Measurements from ENCODE around the gene SETD1B. TPM values are rescaled to one million over a fixed set of nuclear protein-coding genes. Genes with fewer than 3 reads are reported as not detected.

Gene SETD1B
- total RNA-seq, 1 donor from 2014 or later, result 28.4 TPM

DNA sequence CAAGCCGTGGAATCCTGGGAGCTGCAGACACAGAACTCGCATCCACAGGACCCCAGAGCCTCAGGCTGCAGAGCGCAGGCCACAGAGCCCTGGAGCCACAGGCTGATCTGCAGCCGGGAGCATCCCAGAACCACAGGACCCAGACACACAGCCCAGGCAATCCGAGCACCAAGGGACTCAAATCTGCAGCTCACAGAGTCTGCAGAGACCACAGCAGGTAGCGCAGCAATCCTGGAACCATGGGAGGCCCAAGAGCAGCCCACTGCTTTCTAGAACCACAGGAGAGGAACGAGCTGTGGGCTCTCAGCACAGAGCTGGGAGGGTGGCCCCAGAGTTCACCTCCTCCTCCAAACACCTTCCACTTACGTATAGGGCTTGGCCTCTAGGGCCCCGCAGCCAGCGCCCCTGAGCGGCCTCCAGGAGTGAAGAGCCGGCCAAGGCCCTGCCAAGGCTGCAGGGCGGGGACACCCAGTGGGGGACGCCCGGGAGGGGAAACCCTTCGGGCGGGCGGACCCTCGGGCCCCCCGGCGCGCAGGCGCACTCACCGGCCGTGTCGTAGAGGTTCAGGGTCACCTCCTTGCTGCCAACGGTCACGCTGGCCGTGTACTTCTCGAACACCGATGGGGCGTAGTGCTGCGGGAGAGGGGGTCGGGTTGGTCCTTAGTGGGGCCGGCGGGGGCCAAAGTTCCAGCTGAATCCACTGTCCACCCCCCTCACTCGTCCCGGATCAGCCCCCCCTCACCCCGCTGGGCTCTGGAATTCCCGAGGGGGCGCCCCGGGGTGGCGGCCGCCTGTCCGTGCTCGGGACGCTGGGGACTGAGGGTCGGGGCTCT lies 11.0 kb upstream of the SETD1B start:
- H3K9me3 Mint-ChIP-seq, result no peaks in the 10 kb centered on the region
- no peaks in the 10 kb centered on the region for H3K36me3 Mint-ChIP-seq
- peak overlapping the region; percentile 85 for H3K27ac Mint-ChIP-seq
- H3K4me3 Mint-ChIP-seq, result peak overlapping the region; percentile 81
- no peak for DNase-seq (ENCODE audit: extremely low spot score, unreplicated experiment)
- H3K4me1 Mint-ChIP-seq (ENCODE audit: unreplicated experiment), result peaks cover 36% of the 10 kb centered on the region
- H3K27me3 Mint-ChIP-seq, result peaks cover 3% of the 10 kb centered on the region
- TF ChIP-seq, protein P1, sequence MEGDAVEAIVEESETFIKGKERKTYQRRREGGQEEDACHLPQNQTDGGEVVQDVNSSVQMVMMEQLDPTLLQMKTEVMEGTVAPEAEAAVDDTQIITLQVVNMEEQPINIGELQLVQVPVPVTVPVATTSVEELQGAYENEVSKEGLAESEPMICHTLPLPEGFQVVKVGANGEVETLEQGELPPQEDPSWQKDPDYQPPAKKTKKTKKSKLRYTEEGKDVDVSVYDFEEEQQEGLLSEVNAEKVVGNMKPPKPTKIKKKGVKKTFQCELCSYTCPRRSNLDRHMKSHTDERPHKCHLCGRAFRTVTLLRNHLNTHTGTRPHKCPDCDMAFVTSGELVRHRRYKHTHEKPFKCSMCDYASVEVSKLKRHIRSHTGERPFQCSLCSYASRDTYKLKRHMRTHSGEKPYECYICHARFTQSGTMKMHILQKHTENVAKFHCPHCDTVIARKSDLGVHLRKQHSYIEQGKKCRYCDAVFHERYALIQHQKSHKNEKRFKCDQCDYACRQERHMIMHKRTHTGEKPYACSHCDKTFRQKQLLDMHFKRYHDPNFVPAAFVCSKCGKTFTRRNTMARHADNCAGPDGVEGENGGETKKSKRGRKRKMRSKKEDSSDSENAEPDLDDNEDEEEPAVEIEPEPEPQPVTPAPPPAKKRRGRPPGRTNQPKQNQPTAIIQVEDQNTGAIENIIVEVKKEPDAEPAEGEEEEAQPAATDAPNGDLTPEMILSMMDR (conservative IDR thresholded peaks at IDR 0.05), result no peak

DNA sequence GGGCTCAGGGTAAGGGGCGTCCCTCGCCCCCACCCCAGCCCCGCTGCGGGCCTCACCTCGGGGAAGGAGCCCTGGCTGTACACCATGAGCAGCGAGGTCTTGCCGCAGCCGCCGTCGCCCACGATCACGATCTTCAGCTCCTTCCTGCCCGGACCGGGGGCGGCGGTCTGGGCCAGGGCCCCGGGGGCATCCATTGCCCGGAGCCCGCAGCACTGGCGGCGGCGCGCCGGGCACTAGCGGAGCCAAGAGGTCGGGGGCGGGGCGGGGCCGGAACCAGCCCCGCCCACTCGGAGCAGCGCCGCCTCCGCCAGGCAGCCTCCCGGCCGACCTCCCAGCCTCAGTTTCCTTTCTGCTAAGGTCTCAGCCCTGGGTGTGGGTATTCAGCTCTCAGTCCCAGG lies 10.4 kb upstream of the SETD1B start, which contains the start of gene RHOF:
RHOF (minus strand) TSS at position 249 of the 398 bp plus-strand sequence; CDS start at position 194, 55 bp downstream.
- Mint-ChIP-seq H3K4me1 (ENCODE audit: unreplicated experiment) (peaks cover 40% of the 10 kb centered on the region), H3K36me3 (peaks cover 2% of the 10 kb centered on the region), H3K4me3 (peak within 1 kb of the TSS; percentile 88), H3K27me3 (peaks cover 3% of the 10 kb centered on the region), H3K9me3 (no peaks in the 10 kb centered on the region), H3K27ac (peak within 1 kb of the TSS; percentile 99)
- TF ChIP-seq, protein P1 (conservative IDR thresholded peaks at IDR 0.05), result no peak
- no peak for DNase-seq (ENCODE audit: extremely low spot score, unreplicated experiment)

DNA sequence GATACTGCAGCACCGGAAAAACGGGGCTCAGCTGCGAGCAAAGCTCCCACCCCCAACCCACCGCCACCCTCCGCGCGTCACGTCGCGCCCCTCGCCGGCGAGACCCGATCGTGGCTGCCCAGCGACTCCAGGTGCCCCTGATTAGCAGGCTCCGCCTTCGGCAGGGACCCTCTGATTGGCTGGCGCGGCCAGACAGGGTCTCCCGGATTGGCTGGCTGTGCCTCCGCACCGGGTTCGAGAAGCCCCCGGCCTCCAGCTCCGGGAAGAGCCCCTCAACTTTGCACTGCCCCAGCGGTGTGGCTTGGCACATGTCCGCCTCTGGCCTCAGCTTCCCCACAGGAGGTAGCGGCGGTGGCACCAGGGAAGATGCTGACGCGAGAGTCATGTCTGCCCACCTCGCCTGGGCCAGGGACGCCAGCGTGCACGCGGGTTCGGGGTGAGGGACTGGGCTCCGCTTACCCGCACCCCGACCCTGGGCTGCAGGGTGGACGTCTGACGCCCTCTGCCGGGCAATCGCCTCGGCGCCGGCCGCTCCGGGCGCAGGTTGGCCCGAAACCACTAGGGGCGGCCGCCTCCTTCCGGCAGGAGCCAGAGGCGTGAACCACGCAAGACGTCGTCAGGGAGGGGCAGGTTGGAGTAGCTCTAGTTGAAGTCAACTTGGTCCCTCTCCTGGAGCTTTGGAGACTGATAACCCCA lies 9.8 kb upstream of the SETD1B start:
- peak; percentile 96 for DNase-seq (ENCODE audit: extremely low spot score, unreplicated experiment)
- Mint-ChIP-seq H3K36me3 (peaks cover 5% of the 10 kb centered on the region), H3K27me3 (peaks cover 3% of the 10 kb centered on the region), H3K4me1 (ENCODE audit: unreplicated experiment) (peaks cover 46% of the 10 kb centered on the region), H3K27ac (peak overlapping the region; percentile 99), H3K4me3 (peak overlapping the region; percentile 88), H3K9me3 (no peaks in the 10 kb centered on the region)
- TF ChIP-seq, protein P1 (conservative IDR thresholded peaks at IDR 0.05), result peak; percentile 99

DNA sequence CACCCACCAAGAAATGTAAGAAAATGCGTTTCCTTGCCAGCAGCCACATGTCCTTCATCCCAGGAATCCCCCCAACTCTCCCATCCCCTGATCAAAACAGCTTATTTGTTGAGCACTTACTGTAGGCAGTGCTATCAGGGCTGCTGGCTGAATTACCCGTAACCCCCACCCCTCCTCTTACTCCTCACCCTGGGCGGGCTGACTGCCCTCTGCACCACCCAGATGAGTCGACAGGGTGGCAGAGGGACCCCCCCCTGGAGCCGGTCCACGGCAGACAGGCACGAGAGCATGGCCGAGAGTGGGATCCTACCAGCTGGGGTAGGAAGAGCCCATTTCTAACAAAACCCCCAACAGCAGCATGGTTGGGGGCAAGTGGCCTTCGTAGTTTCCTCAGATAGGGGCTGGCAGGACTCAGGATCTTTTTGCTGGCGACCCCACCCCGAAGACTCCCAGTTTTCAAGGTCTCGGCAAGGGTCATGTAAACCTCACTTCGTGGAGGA lies 9.2 kb upstream of the SETD1B start:
- TF ChIP-seq, protein P1 (conservative IDR thresholded peaks at IDR 0.05), result no peak
- Mint-ChIP-seq H3K4me3 (peak overlapping the region; percentile 88), H3K9me3 (no peaks in the 10 kb centered on the region), H3K27me3 (peaks cover 3% of the 10 kb centered on the region), H3K27ac (peak overlapping the region; percentile 99), H3K4me1 (ENCODE audit: unreplicated experiment) (peaks cover 50% of the 10 kb centered on the region), H3K36me3 (peaks cover 9% of the 10 kb centered on the region)
- no peak for DNase-seq (ENCODE audit: extremely low spot score, unreplicated experiment)

DNA sequence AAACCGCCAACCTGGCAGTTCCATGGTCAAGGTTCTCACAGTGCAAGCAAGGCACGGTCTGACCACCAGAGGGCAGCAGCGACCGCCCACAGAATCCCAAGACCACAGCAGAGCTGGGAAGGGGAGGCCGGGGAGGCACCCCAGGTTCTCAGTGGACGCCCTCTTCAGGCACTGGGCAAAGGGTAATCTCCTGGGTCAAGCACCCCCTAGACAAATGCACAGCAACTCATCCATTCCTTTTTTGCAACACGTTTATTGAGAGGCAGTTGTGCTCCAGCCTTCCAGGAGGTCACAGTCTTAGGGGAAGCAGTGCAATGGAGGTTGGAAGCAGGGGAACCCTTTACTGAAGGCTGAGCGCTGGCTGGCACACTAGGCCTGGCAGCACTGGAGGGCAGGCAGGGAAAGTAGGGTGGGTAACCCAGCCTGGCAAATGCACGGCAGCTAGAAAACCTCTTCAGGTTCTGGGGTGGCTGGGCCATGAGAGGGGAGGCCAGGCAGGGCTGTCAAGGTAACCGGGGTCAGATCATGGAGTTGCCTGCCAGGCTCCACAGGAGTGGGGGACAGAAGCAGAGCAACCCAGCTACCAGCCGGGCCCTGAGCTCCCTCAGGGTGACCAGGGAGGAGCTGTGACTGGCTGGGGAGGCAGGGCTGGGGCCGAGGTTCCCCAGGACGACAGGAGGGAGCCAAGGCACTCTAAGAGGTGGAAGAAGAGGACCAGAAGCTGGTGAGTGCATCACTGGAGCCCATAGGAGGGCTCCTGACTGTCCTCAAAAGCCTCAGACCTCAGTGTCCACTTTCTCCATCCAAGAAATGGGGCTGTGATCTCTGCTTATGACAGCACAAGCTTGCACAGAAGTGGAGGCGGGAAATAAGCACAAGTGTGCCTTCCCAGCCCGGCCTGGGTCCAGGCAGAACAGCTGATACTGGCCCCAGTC lies 8.5 kb upstream of the SETD1B start:
- Mint-ChIP-seq H3K27me3 (peaks cover 3% of the 10 kb centered on the region), H3K36me3 (peaks cover 9% of the 10 kb centered on the region), H3K9me3 (no peaks in the 10 kb centered on the region), H3K4me3 (peak overlapping the region; percentile 88), H3K4me1 (ENCODE audit: unreplicated experiment) (peaks cover 43% of the 10 kb centered on the region), H3K27ac (peak overlapping the region; percentile 99)
- TF ChIP-seq, protein P1 (conservative IDR thresholded peaks at IDR 0.05), result peak; percentile 93
- peak; percentile 90 for DNase-seq (ENCODE audit: extremely low spot score, unreplicated experiment)

Measured in type B pancreatic cell (in vitro differentiated cells).